HL-60 (cell line): ENCODE data around the gene ZNF8.

Experiments
- DNase-seq, 2 experiments: peaks; one replicate each; pipeline ENCODE4 v3.0.0-alpha.2; 2010 to 2020; ENCODE audit warnings: low read depth in 1 of 2, low spot score in 1 of 2
- H3K27ac ChIP-seq: fragments of 250-450 bp; sonication (Bioruptor Pico); replicated peaks from 2 replicates; pipeline ENCODE4 v1.5.1; 2020; ENCODE audit warnings: mild to moderate bottlenecking, moderate library complexity
- H3K27me3 ChIP-seq: fragments of 250-450 bp; sonication (Bioruptor Pico); 2 replicates; pipeline ENCODE4 v1.5.1; 2021; ENCODE audit warnings: mild to moderate bottlenecking, moderate library complexity; ENCODE audit not compliant: insufficient read depth, poor library complexity, severe bottlenecking
- H3K4me3 ChIP-seq: replicated peaks from 2 replicates; pipeline ENCODE4 v1.5.1; 2011; ENCODE audit warnings: mild to moderate bottlenecking, control low read depth, low read length; ENCODE audit not compliant: insufficient read depth
- GABPA ChIP-seq: IDR thresholded peaks from 2 replicates; pipeline ENCODE4 v1.6.1; 2012; ENCODE audit warnings: low read depth
- POLR2AphosphoS5 ChIP-seq: IDR thresholded peaks from 2 replicates; pipeline ENCODE4 v1.6.1; 2012; ENCODE audit warnings: low read depth
- REST ChIP-seq: IDR thresholded peaks from 2 replicates; pipeline ENCODE4 v1.6.1; 2012; ENCODE audit warnings: low read depth; ENCODE audit not compliant: insufficient replicate concordance
- SPI1 ChIP-seq: IDR thresholded peaks from 2 replicates; pipeline ENCODE4 v1.6.1; 2012; ENCODE audit warnings: low read depth, mild to moderate bottlenecking, borderline replicate concordance
- TF ChIP-seq, protein P1 (sequence below): IDR thresholded peaks from one replicate; pipeline ENCODE4 v1.5.1; 2011; ENCODE audit warnings: low read length, control low read depth, inconsistent platforms; ENCODE audit not compliant: insufficient read depth

The ZNF8 gene

DNA sequence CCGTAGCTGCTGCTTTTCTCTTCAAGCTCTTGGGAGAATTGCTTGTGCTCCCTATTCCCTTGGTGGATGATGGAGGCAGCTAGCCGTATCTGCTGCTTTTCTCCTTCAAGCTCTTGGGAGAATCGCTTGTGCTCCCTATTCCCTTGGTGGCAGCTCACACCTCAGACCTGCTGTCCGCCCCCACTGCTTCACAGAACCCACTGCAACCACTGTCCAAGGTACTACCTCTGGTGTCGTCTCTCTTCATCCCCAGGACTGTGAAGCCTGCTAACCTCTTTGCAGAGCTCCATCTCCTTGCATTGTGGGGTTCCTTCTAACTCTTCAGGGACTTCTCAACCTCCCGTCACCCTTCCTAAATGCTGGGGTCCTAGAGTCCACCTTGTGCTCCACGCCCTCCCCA is 21.9 kb downstream of the ZNF8 start:
- Histone ChIP-seq H3K4me3 (no peak overlapping the region), H3K27me3 (no peaks in the 10 kb centered on the region), H3K27ac (no peak overlapping the region)
- no peak for TF ChIP-seq SPI1
- peak; percentile 75 for TF ChIP-seq REST
- TF ChIP-seq, protein P1, sequence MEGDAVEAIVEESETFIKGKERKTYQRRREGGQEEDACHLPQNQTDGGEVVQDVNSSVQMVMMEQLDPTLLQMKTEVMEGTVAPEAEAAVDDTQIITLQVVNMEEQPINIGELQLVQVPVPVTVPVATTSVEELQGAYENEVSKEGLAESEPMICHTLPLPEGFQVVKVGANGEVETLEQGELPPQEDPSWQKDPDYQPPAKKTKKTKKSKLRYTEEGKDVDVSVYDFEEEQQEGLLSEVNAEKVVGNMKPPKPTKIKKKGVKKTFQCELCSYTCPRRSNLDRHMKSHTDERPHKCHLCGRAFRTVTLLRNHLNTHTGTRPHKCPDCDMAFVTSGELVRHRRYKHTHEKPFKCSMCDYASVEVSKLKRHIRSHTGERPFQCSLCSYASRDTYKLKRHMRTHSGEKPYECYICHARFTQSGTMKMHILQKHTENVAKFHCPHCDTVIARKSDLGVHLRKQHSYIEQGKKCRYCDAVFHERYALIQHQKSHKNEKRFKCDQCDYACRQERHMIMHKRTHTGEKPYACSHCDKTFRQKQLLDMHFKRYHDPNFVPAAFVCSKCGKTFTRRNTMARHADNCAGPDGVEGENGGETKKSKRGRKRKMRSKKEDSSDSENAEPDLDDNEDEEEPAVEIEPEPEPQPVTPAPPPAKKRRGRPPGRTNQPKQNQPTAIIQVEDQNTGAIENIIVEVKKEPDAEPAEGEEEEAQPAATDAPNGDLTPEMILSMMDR: no peak
- TF ChIP-seq GABPA: no peak
- no peak for DNase-seq

DNA sequence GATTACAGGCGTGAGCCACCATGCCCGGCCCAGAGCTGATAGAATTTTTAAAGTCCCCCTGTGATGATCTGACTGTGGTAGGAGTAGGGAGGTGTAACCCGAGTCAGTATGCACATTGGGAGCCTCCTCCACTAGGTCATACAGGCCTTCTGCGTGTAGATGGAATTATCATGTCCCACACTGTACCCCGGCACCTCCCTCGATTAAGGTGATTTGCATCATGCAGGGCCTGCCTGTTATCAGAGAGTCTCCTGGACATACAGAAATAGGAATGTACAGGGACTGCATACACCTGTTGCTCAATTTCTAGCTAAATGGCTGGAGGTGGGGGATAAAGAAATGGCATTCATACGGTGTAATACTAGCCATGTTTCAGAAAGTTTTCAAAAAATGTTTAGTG is 25.5 kb downstream of the ZNF8 start:
- Histone ChIP-seq H3K4me3 (no peak overlapping the region), H3K27ac (peak overlapping the region; percentile 96), H3K27me3 (no peaks in the 10 kb centered on the region)
- DNase-seq: no peak
- no peak for TF ChIP-seq POLR2AphosphoS5
- TF ChIP-seq REST: no peak
- no peak for TF ChIP-seq GABPA
- no peak for TF ChIP-seq SPI1
- TF ChIP-seq, protein P1: no peak

DNA sequence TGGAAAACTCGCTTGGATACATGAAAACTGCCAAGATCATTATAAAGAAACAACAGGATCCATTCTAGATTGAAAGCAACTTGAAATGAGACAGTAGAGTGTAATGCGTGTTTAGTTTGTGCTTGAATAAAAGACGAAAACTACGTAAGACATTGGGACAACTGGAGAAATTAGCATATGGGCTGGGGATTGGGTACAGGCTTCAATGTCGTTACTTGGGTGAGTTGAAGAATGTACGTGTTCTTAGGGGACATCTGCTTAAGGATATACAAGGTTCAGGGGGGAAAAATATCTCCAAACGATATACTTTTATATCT is 26.0 kb downstream of the ZNF8 start:
- TF ChIP-seq REST (no peak), POLR2AphosphoS5 (no peak), SPI1 (no peak), GABPA (no peak)
- TF ChIP-seq, protein P1: no peak
- peak overlapping the region; percentile 96 for H3K27ac ChIP-seq
- peak overlapping the region; percentile 34 for H3K4me3 ChIP-seq
- no peak for DNase-seq
- no peaks in the 10 kb centered on the region for H3K27me3 ChIP-seq
